IgD-negative memory B cell (primary cell): ENCODE measurements around the gene IFRD2. TPM values are rescaled to one million over a fixed set of nuclear protein-coding genes. Genes with fewer than 3 reads are reported as not detected.

Source experiments
- H3K27ac Mint-ChIP-seq, 3 donors: one replicate each; pipeline ENCODE4 v1.8.0; 2020 to 2022; ENCODE audit warnings: mild to moderate bottlenecking in 3 of 3, mixed read lengths in 3 of 3, moderate library complexity in 1 of 3
- H3K27me3 Mint-ChIP-seq: one replicate; pipeline ENCODE4 v1.8.0; 2021; ENCODE audit warnings: mixed read lengths
- H3K36me3 Mint-ChIP-seq: one replicate; pipeline ENCODE4 v1.8.0; 2020; ENCODE audit warnings: mild to moderate bottlenecking, mixed read lengths
- H3K4me1 Mint-ChIP-seq, 3 donors: one replicate each; pipeline ENCODE4 v1.8.0; 2020 to 2022; ENCODE audit warnings: mixed read lengths in 3 of 3, mild to moderate bottlenecking in 1 of 3
- H3K4me3 Mint-ChIP-seq, 4 donors: one replicate each; pipeline ENCODE4 v1.8.0; 2020 to 2022; ENCODE audit warnings: mild to moderate bottlenecking in 4 of 4, mixed read lengths in 4 of 4, moderate library complexity in 3 of 4
- H3K9me3 Mint-ChIP-seq, 3 donors: one replicate each; pipeline ENCODE4 v1.8.0; 2020 to 2021; ENCODE audit warnings: mixed read lengths in 3 of 3, mild to moderate bottlenecking in 1 of 3
- polyA plus RNA-seq: library from polyadenylated mRNA; unstranded; fragments of 300-500 nt; fragmentation: Illumina TruSeq; gene quantifications from one replicate; pipeline ENCODE4 v1.2.3, GENCODE V29; 2021

Gene IFRD2
- polyA plus RNA-seq, 1 donor from 2014 or later = 58.6 TPM

DNA sequence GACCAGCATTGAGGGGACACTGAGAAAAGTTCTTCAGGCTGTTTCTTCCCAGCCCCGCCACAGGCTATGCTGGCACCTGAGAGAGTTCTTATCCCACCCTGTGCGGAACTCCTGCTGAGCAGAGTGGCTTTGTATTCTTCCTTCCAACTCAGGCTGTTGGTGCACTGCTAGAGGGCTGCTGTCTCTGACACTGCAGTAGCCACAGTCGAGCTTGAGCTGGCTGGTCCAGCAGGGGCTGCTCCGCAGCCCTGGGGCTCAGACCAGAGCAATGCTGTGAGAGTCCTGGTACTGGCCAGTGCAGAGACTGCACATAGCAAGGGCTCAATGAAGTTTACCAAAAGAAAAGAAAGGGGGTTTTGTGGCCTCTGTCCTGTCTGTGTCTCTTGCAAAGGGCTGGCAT lies 52.6 kb downstream of the IFRD2 start:
- H3K36me3 Mint-ChIP-seq = no peaks in the 10 kb centered on the region
- H3K9me3 Mint-ChIP-seq = no peaks in the 10 kb centered on the region
- H3K27ac Mint-ChIP-seq = peak overlapping the region; percentile 23 to 96 (median 43)
- no peaks in the 10 kb centered on the region for H3K27me3 Mint-ChIP-seq
- peaks cover 36 to 45% (median 39%) of the 10 kb centered on the region in 3 donors for H3K4me1 Mint-ChIP-seq
- H3K4me3 Mint-ChIP-seq = peak overlapping the region in 3 of 4 donors; percentile 96 to 98 (median 98)

DNA sequence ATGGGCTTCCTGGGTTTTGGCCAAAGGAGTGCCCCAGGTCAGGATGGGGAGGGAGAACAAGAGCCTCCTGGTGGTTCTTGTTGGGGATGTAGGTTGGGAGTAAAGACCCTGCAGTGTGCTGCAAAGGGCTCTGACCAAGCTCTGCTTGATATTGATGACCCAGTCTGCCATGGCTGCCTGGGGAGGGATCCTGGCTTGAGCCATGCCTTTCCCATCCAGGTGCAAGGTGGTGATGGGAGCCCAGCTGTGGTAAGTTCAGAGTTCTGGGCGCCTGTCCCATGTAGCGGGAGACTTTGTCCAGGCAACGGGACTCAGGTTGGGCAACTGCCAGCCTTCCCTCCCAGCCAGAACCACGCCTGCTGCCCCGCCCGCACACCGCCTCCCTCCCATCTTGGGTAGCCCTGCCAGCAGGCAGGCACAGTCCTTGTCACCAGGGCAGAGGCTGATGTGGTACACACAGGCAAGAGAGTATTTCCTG lies 53.6 kb downstream of the IFRD2 start:
- H3K9me3 Mint-ChIP-seq = no peaks in the 10 kb centered on the region
- H3K4me1 Mint-ChIP-seq = peaks cover 32 to 38% (median 37%) of the 10 kb centered on the region in 3 donors
- H3K27ac Mint-ChIP-seq = peak overlapping the region in 2 of 3 donors; percentile 96 to 97
- H3K36me3 Mint-ChIP-seq = no peaks in the 10 kb centered on the region
- H3K4me3 Mint-ChIP-seq = peak overlapping the region; percentile 96 to 98 (median 97)
- H3K27me3 Mint-ChIP-seq = no peaks in the 10 kb centered on the region

DNA sequence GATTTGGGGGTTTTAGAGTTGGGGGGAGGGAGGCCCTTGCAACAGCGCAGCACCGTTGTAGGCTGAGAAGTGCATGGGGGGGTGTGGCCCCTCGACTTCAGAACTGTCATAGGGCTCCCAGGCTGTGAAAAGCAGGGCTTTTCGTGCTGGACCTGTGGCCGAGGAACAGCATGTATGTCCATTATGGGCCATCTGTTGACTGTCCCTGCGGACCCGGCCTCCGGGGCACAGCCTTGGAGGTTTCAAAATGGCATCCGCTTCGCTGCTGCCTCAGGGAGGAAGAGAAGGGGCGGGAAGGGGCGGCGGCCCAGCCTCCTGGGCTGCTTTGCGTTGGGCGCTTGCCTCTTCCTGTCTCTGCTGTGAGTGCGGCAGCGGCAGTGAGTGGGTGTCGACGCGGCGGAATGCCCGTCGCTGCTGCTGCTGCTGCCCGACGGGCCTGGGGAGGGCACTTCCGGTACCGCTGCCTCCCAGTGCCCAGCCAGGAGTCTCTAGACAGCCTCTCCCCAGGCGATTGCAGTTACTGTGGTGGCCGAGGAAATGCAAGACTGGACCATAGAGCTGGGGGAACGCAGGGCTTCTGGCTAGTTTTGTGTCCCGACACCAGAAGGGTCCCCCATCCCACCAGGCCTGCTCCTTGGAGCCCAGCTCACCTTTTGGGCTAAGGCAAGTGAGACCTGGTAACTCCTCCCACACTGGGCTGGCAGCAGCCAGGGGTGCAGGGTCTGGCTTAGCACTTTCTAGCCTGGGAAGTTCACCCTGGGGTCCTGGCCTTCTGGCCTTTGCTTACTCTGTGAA lies 54.3 kb downstream of the IFRD2 start:
- Mint-ChIP-seq H3K27me3 (no peaks in the 10 kb centered on the region), H3K27ac (peak overlapping the region; percentile 95 to 97 (median 96))

More for the DNA sequence above, 54.3 kb downstream of the IFRD2 start:
- peaks cover 32 to 38% (median 34%) of the 10 kb centered on the region in 3 donors for H3K4me1 Mint-ChIP-seq
- no peaks in the 10 kb centered on the region for H3K9me3 Mint-ChIP-seq
- no peaks in the 10 kb centered on the region for H3K36me3 Mint-ChIP-seq
- peak overlapping the region; percentile 96 to 98 (median 97) for H3K4me3 Mint-ChIP-seq

Other genes with a start within 250 kb of the IFRD2 start
- 47.4 TPM for gene RBM5, start 203.5 kb downstream of the IFRD2 start, polyA plus RNA-seq
- not detected for gene SEMA3F, start 137.1 kb downstream of the IFRD2 start, polyA plus RNA-seq
- gene GNAT1, start 100.8 kb downstream of the IFRD2 start, polyA plus RNA-seq = not detected
- not detected for gene SLC38A3, start 87.2 kb downstream of the IFRD2 start, polyA plus RNA-seq
- 689 TPM for gene GNAI2, start 56.2 kb downstream of the IFRD2 start, polyA plus RNA-seq
- gene SEMA3B, start 23.3 kb downstream of the IFRD2 start, polyA plus RNA-seq = not detected
- gene LSMEM2, start 13.3 kb downstream of the IFRD2 start, polyA plus RNA-seq = 0.30 TPM
- gene HYAL3, start 7.0 kb upstream of the IFRD2 start, polyA plus RNA-seq = 5.3 TPM
- gene NAA80, start 7.0 kb upstream of the IFRD2 start, polyA plus RNA-seq = 20.5 TPM
- gene HYAL1, start 11.1 kb upstream of the IFRD2 start, polyA plus RNA-seq = 0.14 TPM
- gene HYAL2, start 30.3 kb upstream of the IFRD2 start, polyA plus RNA-seq = 7.3 TPM
- gene TUSC2, start 35.8 kb upstream of the IFRD2 start, polyA plus RNA-seq = 51.4 TPM
- gene RASSF1, start 48.4 kb upstream of the IFRD2 start, polyA plus RNA-seq = 155 TPM
- gene ZMYND10, start 53.3 kb upstream of the IFRD2 start, polyA plus RNA-seq = not detected
- gene NPRL2, start 58.3 kb upstream of the IFRD2 start, polyA plus RNA-seq = 30.4 TPM
- 63.3 TPM for gene CYB561D2, start 58.4 kb upstream of the IFRD2 start, polyA plus RNA-seq
- 33.9 TPM for gene TMEM115, start 67.1 kb upstream of the IFRD2 start, polyA plus RNA-seq
- 0.11 TPM for gene CACNA2D2, start 211.2 kb upstream of the IFRD2 start, polyA plus RNA-seq